Naive thymus-derived CD8-positive, alpha-beta T cell (primary cell): ENCODE results near the gene TTLL5. TPM values are rescaled to one million over a fixed set of nuclear protein-coding genes. Genes with fewer than 3 reads are reported as not detected.

Source experiments
- ATAC-seq, 2 donors: fragments of 150-1000 bp; cut with Tn5 transposase in 1 of 2; sonication (Bioruptor Pico), chemical (Tn5 transposase) in 1 of 2; 1 replicate in 1 of 2; 2 replicates in 1 of 2; pipeline ENCODE4 v1.10.0; 2021; ENCODE audit warnings: mild to moderate bottlenecking in 2 of 2, moderate library complexity in 2 of 2
- POLR2A ChIA-PET: fragments of 350-600 bp; sonication (Branson Sonifier 250); formaldehyde crosslinking; loops from one replicate; lab custom pipeline; 2021; ENCODE audit warnings: antibody characterized with exemption; lab: Charles Lee
- DNase-seq, 10 donors: peaks; one replicate each; pipeline versions ENCODE4 v3.0.0 to v3.0.0-alpha.2; 2020 to 2022
- H3K27ac Mint-ChIP-seq, 10 donors: one replicate each; pipeline ENCODE4 v1.8.0; 2020 to 2022; ENCODE audit warnings: mild to moderate bottlenecking in 10 of 10, mixed read lengths in 10 of 10, moderate library complexity in 4 of 10, inconsistent platforms in 1 of 10
- H3K27me3 Mint-ChIP-seq, 5 donors: one replicate each; pipeline ENCODE4 v1.8.0; 2021 to 2022; ENCODE audit warnings: mixed read lengths in 5 of 5
- H3K36me3 Mint-ChIP-seq, 3 donors: one replicate each; pipeline ENCODE4 v1.8.0; 2020 to 2022; ENCODE audit warnings: mixed read lengths in 3 of 3, mild to moderate bottlenecking in 2 of 3, inconsistent platforms in 1 of 3
- H3K4me1 Mint-ChIP-seq, 4 donors: one replicate each; pipeline ENCODE4 v1.8.0; 2021 to 2022; ENCODE audit warnings: mixed read lengths in 4 of 4
- H3K4me3 Mint-ChIP-seq, 10 donors: one replicate each; pipeline ENCODE4 v1.8.0; 2020 to 2022; ENCODE audit warnings: mild to moderate bottlenecking in 10 of 10, mixed read lengths in 10 of 10, moderate library complexity in 6 of 10, inconsistent platforms in 1 of 10
- H3K9me3 Mint-ChIP-seq, 9 donors: one replicate each; pipeline ENCODE4 v1.8.0; 2020 to 2022; ENCODE audit warnings: mixed read lengths in 9 of 9, mild to moderate bottlenecking in 3 of 9, inconsistent platforms in 1 of 9, moderate library complexity in 1 of 9
- polyA plus RNA-seq, 3 donors: library from polyadenylated mRNA; unstranded; fragments of 300-500 nt; fragmentation: Illumina TruSeq; gene quantifications; one replicate each; pipeline ENCODE4 v1.2.3, GENCODE V29; 2021
- total RNA-seq, 8 experiments: library from RNA in 2 of 8; stranded (reverse) in 2 of 8; gene quantifications; one replicate each; pipeline ENCODE4 v1.2.3 and lab custom pipeline; 2021 to 2026

TTLL5 gene
- total and polyA plus RNA-seq, 5 experiments from 2014 or later = 5.9 to 19.2 (median 12.1) TPM

GRCh38 chr14:75800792-75801191 is 139.7 kb downstream of the TTLL5 start:
- H3K27me3 Mint-ChIP-seq = no peaks in the 10 kb centered on the region

GRCh38 chr14:75802486-75802885 is 141.4 kb downstream of the TTLL5 start:
- Mint-ChIP-seq H3K4me3 (no peak overlapping the region), H3K4me1 (no peaks in the 10 kb centered on the region), H3K36me3 (peaks cover 41 to 67% (median 61%) of the 10 kb centered on the region in 3 donors), H3K27ac (no peak overlapping the region), H3K9me3 (peaks cover 8 to 31% (median 15%) of the 10 kb centered on the region in 9 donors), H3K27me3 (no peaks in the 10 kb centered on the region)
- ATAC-seq (no peak), DNase-seq (no peak)
- POLR2A ChIA-PET = no interaction called here

More at GRCh38 chr14:75800792-75801191, 139.7 kb downstream of the TTLL5 start:
- no peak for ATAC-seq
- peaks cover 9 to 39% (median 24%) of the 10 kb centered on the region in 9 donors for H3K9me3 Mint-ChIP-seq
- DNase-seq = no peak
- H3K4me1 Mint-ChIP-seq = no peaks in the 10 kb centered on the region
- H3K4me3 Mint-ChIP-seq = no peak overlapping the region
- no peak overlapping the region for H3K27ac Mint-ChIP-seq
- POLR2A ChIA-PET = no interaction called here
- peaks cover 45 to 71% (median 68%) of the 10 kb centered on the region in 3 donors for H3K36me3 Mint-ChIP-seq

DNA sequence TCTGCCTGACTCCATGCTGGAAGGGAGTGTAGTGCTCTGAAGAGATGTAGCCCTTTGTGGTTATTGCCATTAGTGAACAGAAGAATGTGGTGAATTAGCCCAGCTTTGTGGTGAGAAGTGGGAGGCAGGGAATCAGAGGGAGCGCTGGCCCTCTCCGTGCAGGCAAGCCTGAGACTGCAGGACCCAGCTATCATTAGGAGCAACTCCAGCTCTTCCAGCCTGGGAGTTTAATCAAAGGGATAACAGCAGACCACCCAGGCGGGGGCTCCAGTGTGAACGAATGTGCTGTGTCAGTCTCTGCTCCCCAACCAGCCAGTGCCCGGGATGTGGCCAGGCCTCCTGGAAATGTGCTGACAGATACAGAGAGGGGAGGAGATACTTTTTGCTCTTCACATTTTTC is 142.7 kb downstream of the TTLL5 start:
- POLR2A ChIA-PET = no interaction called here
- no peaks in the 10 kb centered on the region for H3K4me1 Mint-ChIP-seq
- H3K9me3 Mint-ChIP-seq = peaks cover 4 to 18% (median 9%) of the 10 kb centered on the region in 9 donors
- H3K4me3 Mint-ChIP-seq = no peak overlapping the region
- DNase-seq = no peak
- no peak for ATAC-seq
- H3K36me3 Mint-ChIP-seq = peaks cover 29 to 58% (median 55%) of the 10 kb centered on the region in 3 donors
- no peaks in the 10 kb centered on the region for H3K27me3 Mint-ChIP-seq
- no peak overlapping the region for H3K27ac Mint-ChIP-seq

- Mint-ChIP-seq H3K27ac (peak overlapping the region in 1 of 10 donors; percentile 88), H3K27me3 (no peaks in the 10 kb centered on the region)
Observed at GRCh38 chr14:75804570-75805275, 143.7 kb downstream of the TTLL5 start.

DNA sequence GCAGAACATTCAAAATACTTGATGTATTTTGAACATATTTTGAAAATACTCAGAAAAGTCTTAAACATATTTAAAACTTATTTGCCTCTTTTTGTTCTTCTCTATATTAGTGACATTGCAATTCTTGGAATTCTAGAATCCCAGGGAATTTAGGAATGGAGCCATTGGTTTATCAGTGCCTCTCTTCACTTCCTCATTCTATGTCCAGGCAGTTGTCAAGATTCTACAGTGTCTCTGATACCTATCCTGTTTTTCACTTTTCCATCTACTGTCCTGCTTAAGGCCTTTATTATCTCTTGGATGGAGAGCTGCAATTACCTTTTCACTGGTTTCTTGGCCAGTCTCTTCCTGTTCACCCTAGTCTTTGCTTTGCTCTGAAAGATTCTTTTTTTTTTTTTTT is 144.6 kb downstream of the TTLL5 start:
- ATAC-seq (no peak), DNase-seq (no peak)
- Mint-ChIP-seq H3K27ac (no peak overlapping the region), H3K27me3 (no peaks in the 10 kb centered on the region), H3K4me3 (no peak overlapping the region), H3K36me3 (peaks cover 10 to 54% (median 46%) of the 10 kb centered on the region in 3 donors), H3K9me3 (no peaks in the 10 kb centered on the region), H3K4me1 (no peaks in the 10 kb centered on the region)
- POLR2A ChIA-PET = no interaction called here

More at GRCh38 chr14:75804570-75805275, 143.7 kb downstream of the TTLL5 start:
- H3K36me3 Mint-ChIP-seq = peaks cover 19 to 54% (median 53%) of the 10 kb centered on the region in 3 donors
- H3K9me3 Mint-ChIP-seq = peaks cover 0 to 9% (median 1%) of the 10 kb centered on the region in 9 donors
- no peak overlapping the region for H3K4me3 Mint-ChIP-seq
- ATAC-seq = no peak
- H3K4me1 Mint-ChIP-seq = no peaks in the 10 kb centered on the region
- POLR2A ChIA-PET = no interaction called here
- DNase-seq = no peak

DNA sequence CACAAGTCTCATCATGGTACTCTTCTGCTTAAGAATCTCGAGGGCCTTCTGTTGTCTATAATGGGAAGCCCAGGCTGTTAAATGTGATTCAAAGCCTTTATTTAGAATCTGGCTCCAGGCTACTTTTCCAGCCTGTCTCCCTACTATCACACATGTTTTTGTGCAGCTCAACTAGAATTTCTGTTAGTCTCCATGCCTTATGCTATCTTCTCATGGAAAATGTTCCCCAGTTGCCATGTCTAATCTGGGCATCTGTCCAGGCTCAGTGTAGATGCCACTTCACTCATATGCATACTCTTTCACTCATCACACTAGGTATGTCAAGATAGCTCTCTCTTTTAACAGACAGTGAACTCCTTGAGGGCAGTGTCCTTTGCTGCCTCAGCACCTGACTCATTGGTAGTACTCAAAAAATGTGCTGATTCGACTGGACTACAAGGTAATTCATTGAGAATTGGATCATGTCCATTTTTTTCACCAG is 145.3 kb downstream of the TTLL5 start:
- no peaks in the 10 kb centered on the region for H3K27me3 Mint-ChIP-seq

GRCh38 chr14:75807667-75808360 is 146.8 kb downstream of the TTLL5 start:
- Mint-ChIP-seq H3K27ac (no peak overlapping the region), H3K36me3 (peaks cover 10 to 55% (median 46%) of the 10 kb centered on the region in 3 donors), H3K9me3 (no peaks in the 10 kb centered on the region), H3K4me1 (no peaks in the 10 kb centered on the region), H3K4me3 (no peak overlapping the region), H3K27me3 (no peaks in the 10 kb centered on the region)
- ATAC-seq = no peak
- POLR2A ChIA-PET = no interaction called here
- no peak for DNase-seq

More for the DNA sequence above, 145.3 kb downstream of the TTLL5 start:
- DNase-seq = no peak
- no peak for ATAC-seq
- Mint-ChIP-seq H3K4me3 (no peak overlapping the region), H3K9me3 (no peaks in the 10 kb centered on the region), H3K27ac (peak overlapping the region in 1 of 10 donors; percentile 41), H3K36me3 (peaks cover 10 to 55% (median 47%) of the 10 kb centered on the region in 3 donors), H3K4me1 (no peaks in the 10 kb centered on the region)
- POLR2A ChIA-PET = no interaction called here

- Mint-ChIP-seq H3K4me3 (no peak overlapping the region), H3K27ac (no peak overlapping the region), H3K9me3 (no peaks in the 10 kb centered on the region), H3K27me3 (no peaks in the 10 kb centered on the region), H3K4me1 (no peaks in the 10 kb centered on the region), H3K36me3 (peaks cover 3 to 38% (median 28%) of the 10 kb centered on the region in 3 donors)
- ATAC-seq (no peak), DNase-seq (no peak)
- POLR2A ChIA-PET = no interaction called here
Observed at GRCh38 chr14:75811136-75811829, 150.2 kb downstream of the TTLL5 start.

GRCh38 chr14:75811872-75812499 is 150.9 kb downstream of the TTLL5 start:
- Mint-ChIP-seq H3K27ac (no peak overlapping the region), H3K4me3 (no peak overlapping the region), H3K9me3 (no peaks in the 10 kb centered on the region), H3K4me1 (no peaks in the 10 kb centered on the region), H3K36me3 (peaks cover 0 to 37% (median 26%) of the 10 kb centered on the region in 3 donors), H3K27me3 (no peaks in the 10 kb centered on the region)
- ATAC-seq (no peak), DNase-seq (no peak)
- POLR2A ChIA-PET = no interaction called here

DNA sequence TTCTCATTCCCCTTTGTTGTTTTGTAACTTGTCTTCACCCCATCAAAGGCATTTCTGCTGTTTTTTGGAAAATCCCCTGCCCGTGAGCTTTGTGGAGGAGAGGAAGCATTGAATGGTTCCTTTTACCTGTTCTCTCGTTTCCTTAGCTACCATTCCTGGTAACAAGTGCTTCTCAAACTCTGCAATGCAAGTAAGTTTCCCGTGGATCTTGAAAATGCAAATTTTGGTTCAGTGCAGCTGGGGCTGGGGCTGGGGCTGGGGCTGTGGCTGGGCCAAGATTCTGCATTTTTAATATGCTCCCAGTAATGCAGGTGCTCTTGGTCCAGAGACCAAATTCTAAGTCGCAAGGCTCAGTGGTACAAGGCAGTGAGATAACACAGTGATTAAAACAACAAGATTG is 151.6 kb downstream of the TTLL5 start:
- POLR2A ChIA-PET = no interaction called here
- Mint-ChIP-seq H3K4me1 (no peaks in the 10 kb centered on the region), H3K27ac (no peak overlapping the region), H3K36me3 (peaks cover 0 to 39% (median 29%) of the 10 kb centered on the region in 3 donors), H3K4me3 (no peak overlapping the region), H3K9me3 (no peaks in the 10 kb centered on the region), H3K27me3 (no peaks in the 10 kb centered on the region)
- ATAC-seq (no peak), DNase-seq (no peak)

- no peak for ATAC-seq
- Mint-ChIP-seq H3K9me3 (no peaks in the 10 kb centered on the region), H3K27me3 (no peaks in the 10 kb centered on the region), H3K4me1 (peaks cover 0 to 7% (median 2%) of the 10 kb centered on the region in 4 donors), H3K36me3 (peaks cover 6 to 48% (median 32%) of the 10 kb centered on the region in 3 donors), H3K27ac (no peak overlapping the region), H3K4me3 (no peak overlapping the region)
- DNase-seq = no peak
- POLR2A ChIA-PET = no interaction called here
Observed at GRCh38 chr14:75820761-75821160, 159.7 kb downstream of the TTLL5 start.

DNA sequence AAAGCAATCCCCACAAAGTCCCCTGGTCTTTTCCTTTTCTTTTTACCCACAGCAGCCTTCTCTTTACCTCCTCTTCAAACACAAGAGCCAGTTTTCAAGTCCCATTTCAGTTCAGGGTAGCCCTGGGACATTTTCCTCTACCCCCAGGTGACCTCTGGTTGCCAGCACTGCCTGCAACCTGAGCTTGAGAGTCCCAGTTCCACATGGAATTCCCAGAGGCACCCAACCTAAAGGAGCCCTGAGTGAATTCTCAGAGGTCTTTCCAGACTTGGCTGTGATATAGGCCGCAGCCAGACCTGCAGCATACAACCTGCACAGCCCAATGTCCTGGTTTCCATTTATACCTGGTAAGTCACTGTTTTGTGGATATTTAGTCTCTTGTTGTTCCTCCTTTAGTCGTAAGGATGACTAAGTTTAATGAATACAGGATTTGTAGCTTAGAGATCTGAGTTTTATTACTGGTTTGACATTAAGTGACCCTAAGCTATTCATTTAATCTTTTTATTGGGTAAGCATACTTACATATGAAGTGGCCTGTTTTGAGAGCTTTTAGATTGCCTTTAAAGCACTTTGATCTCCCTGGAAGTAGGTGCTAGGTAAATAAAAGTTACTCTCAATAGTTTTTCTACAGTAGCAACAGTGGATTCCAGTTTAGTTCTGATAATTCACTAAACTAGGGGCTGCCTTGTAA is 160.9 kb downstream of the TTLL5 start:
- H3K27me3 Mint-ChIP-seq = no peaks in the 10 kb centered on the region
- H3K4me3 Mint-ChIP-seq = no peak overlapping the region
- peaks cover 6 to 45% (median 29%) of the 10 kb centered on the region in 3 donors for H3K36me3 Mint-ChIP-seq
- no peak for DNase-seq
- ATAC-seq = no peak
- H3K4me1 Mint-ChIP-seq = peaks cover 0 to 7% (median 2%) of the 10 kb centered on the region in 4 donors
- peak overlapping the region in 1 of 10 donors; percentile 19 for H3K27ac Mint-ChIP-seq
- H3K9me3 Mint-ChIP-seq = no peaks in the 10 kb centered on the region
- POLR2A ChIA-PET = no interaction called here
